Tibial nerve (tissue), 4 donors: ENCODE data around the gene CYP2C9.

Experiments
- CTCF ChIP-seq, 5 experiments: fragments of 200-600 bp in 3 of 5; fragments of 450-650 bp in 2 of 5; sonication (generic) in 3 of 5; IDR thresholded peaks; one replicate each; pipeline ENCODE4 v1.5.1; 2016 to 2019; ENCODE audit warnings: antibody characterized with exemption in 5 of 5, mild to moderate bottlenecking in 3 of 5, moderate library complexity in 2 of 5
- EP300 ChIP-seq, 2 donors: sonication (generic); formaldehyde crosslinking; IDR thresholded peaks; one replicate each; pipeline ENCODE4 v1.6.1; 2017; ENCODE audit warnings: antibody characterized with exemption in 2 of 2, mild to moderate bottlenecking in 1 of 2
- POLR2A ChIP-seq, 2 donors: fragments of 450-650 bp; IDR thresholded peaks; one replicate each; pipeline ENCODE4 v1.6.1; 2017; ENCODE audit warnings: antibody characterized with exemption in 2 of 2, mild to moderate bottlenecking in 2 of 2, moderate library complexity in 2 of 2

- TF ChIP-seq CTCF (IDR thresholded peaks at IDR 0.05) (no peak), POLR2A (IDR thresholded peaks at IDR 0.05) (no peak), EP300 (IDR thresholded peaks at IDR 0.05) (no peak)
Observed at GRCh38 chr10:94989192-94989591, 50.7 kb downstream of the CYP2C9 start.
